Uterus (tissue), 4 donors: ENCODE data around the gene KCNQ5. TPM values are rescaled to one million over a fixed set of nuclear protein-coding genes. Genes with fewer than 3 reads are reported as not detected.

Source experiments
- DNase-seq, 2 donors: peaks; one replicate each; pipeline ENCODE4 v3.0.0-alpha.2; 2019 to 2020
- H3K27ac ChIP-seq, 2 donors: fragments of 200-600 bp; sonication (generic); 1 replicate in 1 of 2; 2 replicates in 1 of 2; pipeline ENCODE4 v1.5.1; 2016 to 2018
- H3K27me3 ChIP-seq, 2 donors: fragments of 200-600 bp; sonication (generic); one replicate each; pipeline ENCODE4 v1.5.1; 2018 to 2019; ENCODE audit warnings: control low read depth in 1 of 2
- H3K36me3 ChIP-seq, 2 donors: fragments of 200-600 bp; sonication (generic); one replicate each; pipeline ENCODE4 v1.5.1; 2019; ENCODE audit warnings: control low read depth in 1 of 2
- H3K4me1 ChIP-seq, 2 donors: fragments of 200-600 bp; sonication (generic); one replicate each; pipeline ENCODE4 v1.5.1; 2018 to 2019; ENCODE audit warnings: control low read depth in 1 of 2
- H3K4me3 ChIP-seq, 2 donors: fragments of 200-600 bp; sonication (generic); 1 replicate in 1 of 2; 2 replicates in 1 of 2; pipeline ENCODE4 v1.5.1; 2018 to 2019; ENCODE audit warnings: mild to moderate bottlenecking in 1 of 2
- H3K9me3 ChIP-seq, 2 donors: fragments of 200-600 bp; sonication (generic); one replicate each; pipeline ENCODE4 v1.5.1; 2019; ENCODE audit warnings: control low read depth in 1 of 2
- CTCF ChIP-seq, 4 experiments: fragments of 200-600 bp in 2 of 4; fragments of 450-650 bp in 2 of 4; sonication (generic) in 2 of 4; IDR thresholded peaks; one replicate each; pipeline ENCODE4 v1.5.1; 2016 to 2019; ENCODE audit warnings: antibody characterized with exemption in 4 of 4, mild to moderate bottlenecking in 2 of 4, moderate library complexity in 1 of 4
- POLR2A ChIP-seq, 2 donors: fragments of 450-650 bp; IDR thresholded peaks; one replicate each; pipeline ENCODE4 v1.6.1; 2016; ENCODE audit warnings: antibody characterized with exemption in 2 of 2, mild to moderate bottlenecking in 1 of 2, moderate library complexity in 1 of 2
- intact Hi-C: fragments of 100-400 bp; cut with DNase I; formaldehyde crosslinking; loops from one replicate; pipeline ENCODE4 v1.15.1; 2023; ENCODE audit warnings: low total_unique reads
- total RNA-seq, 4 donors: library from RNA; depleted of rRNA in 3 of 4; stranded (reverse); fragments of >200 nt in 3 of 4; gene quantifications; one replicate each; pipeline versions ENCODE4 v1.1.0 to v1.2.4, GENCODE V29; 2014 to 2023
- donor health status: DM: yes; HTN: yes; CAD: no.

Gene KCNQ5
- total RNA-seq, 4 donors from 2014 or later: 0.34 to 2.4 TPM; not detected in 2

DNA sequence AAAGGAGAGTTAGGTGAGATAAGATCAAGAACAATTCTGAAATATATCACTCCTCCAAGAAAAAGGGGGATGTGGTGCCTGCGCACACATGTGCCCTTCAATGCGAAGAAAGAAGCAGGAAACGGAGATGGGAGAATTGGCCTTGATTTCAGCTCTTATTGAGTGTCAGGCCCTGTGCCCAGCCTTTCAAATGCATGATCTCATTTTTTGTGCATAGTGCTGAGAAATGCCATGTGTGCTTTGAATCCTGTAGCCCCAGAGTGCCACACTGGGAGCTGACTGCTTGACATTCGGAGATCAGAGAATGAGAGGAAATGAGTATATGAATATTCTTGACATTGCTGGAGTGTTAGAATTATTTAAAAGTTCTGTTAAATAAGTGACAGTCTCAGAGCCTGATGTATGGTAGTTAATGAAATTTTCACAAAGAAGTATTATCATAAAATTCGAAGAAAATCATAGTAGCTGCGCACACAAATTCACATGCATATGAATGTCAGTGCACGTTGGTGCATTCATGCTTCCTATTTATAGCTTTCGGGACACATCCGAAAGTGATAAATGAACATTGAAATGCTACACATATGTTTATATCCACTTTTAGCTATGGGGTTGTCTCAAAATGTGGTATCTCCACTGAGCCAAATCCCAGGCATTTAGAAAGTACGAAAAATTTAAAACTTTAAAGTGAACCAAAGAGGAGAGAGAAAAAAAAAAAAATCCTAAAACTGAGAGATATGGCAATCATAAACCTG lies 172.0 kb downstream of the KCNQ5 start:
- DNase-seq: no peak
- TF ChIP-seq POLR2A (IDR thresholded peaks at IDR 0.05): no peak
- no peak for TF ChIP-seq CTCF (IDR thresholded peaks at IDR 0.05)
- H3K36me3 ChIP-seq: no peaks in the 10 kb centered on the region
- H3K4me3 ChIP-seq: no peak overlapping the region
- no peaks in the 10 kb centered on the region for H3K27me3 ChIP-seq
- H3K27ac ChIP-seq: no peak overlapping the region
- intact Hi-C loops: no loop called here
- H3K9me3 ChIP-seq: no peaks in the 10 kb centered on the region
- H3K4me1 ChIP-seq: no peaks in the 10 kb centered on the region

GRCh38 chr6:72798196-72798595 lies 176.3 kb downstream of the KCNQ5 start:
- TF ChIP-seq CTCF (IDR thresholded peaks at IDR 0.05) (no peak), POLR2A (IDR thresholded peaks at IDR 0.05) (no peak)
- H3K27me3 ChIP-seq: no peaks in the 10 kb centered on the region
- DNase-seq: no peak
- no peaks in the 10 kb centered on the region for H3K4me1 ChIP-seq
- H3K4me3 ChIP-seq: no peak overlapping the region
- intact Hi-C loops: no loop called here
- H3K9me3 ChIP-seq: no peaks in the 10 kb centered on the region
- H3K27ac ChIP-seq: no peak overlapping the region
- H3K36me3 ChIP-seq: no peaks in the 10 kb centered on the region

DNA sequence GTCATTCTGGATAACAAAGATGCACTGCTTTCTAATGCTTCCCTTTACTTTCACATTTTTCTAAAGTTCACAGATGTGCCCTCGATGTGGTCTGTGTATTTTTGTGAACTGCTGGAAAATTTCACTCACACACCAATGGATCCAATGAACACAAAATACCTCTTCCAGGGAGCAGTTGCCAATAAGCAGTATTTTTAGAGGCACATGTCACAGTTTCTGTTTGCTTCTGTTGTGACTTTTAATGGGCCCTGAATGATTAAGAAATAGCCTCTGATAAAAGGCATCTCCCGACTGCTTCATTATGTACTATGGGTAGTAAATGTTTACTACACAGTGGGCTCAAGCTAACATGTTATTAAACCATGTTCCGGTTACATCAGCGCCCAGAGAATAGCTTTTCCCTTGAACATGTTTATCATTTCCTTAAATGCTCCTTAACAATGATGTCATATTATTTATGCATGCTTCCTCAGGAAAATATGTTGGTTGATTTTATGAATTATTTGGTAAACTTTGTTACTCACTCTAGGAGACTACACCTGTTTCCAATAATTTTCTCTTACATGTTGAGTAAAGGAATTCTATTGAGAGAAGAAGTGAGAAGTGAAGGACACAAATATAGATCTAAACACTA lies 188.0 kb downstream of the KCNQ5 start:
- DNase-seq: no peak
- H3K4me3 ChIP-seq: no peak overlapping the region
- H3K27ac ChIP-seq: no peak overlapping the region
- TF ChIP-seq CTCF (IDR thresholded peaks at IDR 0.05) (no peak), POLR2A (IDR thresholded peaks at IDR 0.05) (no peak)
- no peaks in the 10 kb centered on the region for H3K4me1 ChIP-seq
- H3K9me3 ChIP-seq: no peaks in the 10 kb centered on the region
- H3K36me3 ChIP-seq: no peaks in the 10 kb centered on the region
- intact Hi-C loops: no loop called here
- no peaks in the 10 kb centered on the region for H3K27me3 ChIP-seq

- H3K9me3 ChIP-seq: no peaks in the 10 kb centered on the region
- no peaks in the 10 kb centered on the region for H3K27me3 ChIP-seq
- TF ChIP-seq POLR2A (IDR thresholded peaks at IDR 0.05) (no peak), CTCF (IDR thresholded peaks at IDR 0.05) (no peak)
- DNase-seq: no peak
- H3K27ac ChIP-seq: no peak overlapping the region
- H3K36me3 ChIP-seq: no peaks in the 10 kb centered on the region
- H3K4me1 ChIP-seq: no peaks in the 10 kb centered on the region
- no peak overlapping the region for H3K4me3 ChIP-seq
- intact Hi-C loops: no loop called here
These were observed 188.9 kb downstream of the KCNQ5 start for GRCh38 chr6:72810571-72811280.

GRCh38 chr6:72811971-72812421 lies 190.1 kb downstream of the KCNQ5 start:
- intact Hi-C loops: no loop called here
- DNase-seq: no peak
- TF ChIP-seq CTCF (IDR thresholded peaks at IDR 0.05) (no peak), POLR2A (IDR thresholded peaks at IDR 0.05) (no peak)
- Histone ChIP-seq H3K36me3 (no peaks in the 10 kb centered on the region), H3K4me1 (no peaks in the 10 kb centered on the region), H3K27me3 (no peaks in the 10 kb centered on the region), H3K9me3 (no peaks in the 10 kb centered on the region), H3K27ac (no peak overlapping the region), H3K4me3 (no peak overlapping the region)
